Measurements from ENCODE around the gene SH2D6. TPM values are rescaled to one million over a fixed set of nuclear protein-coding genes. Genes with fewer than 3 reads are reported as not detected.

Gene SH2D6
- 0.27 and 0.28 TPM in 2 replicates for total RNA-seq

GRCh38 chr2:85418132-85419008 is at the start of gene SH2D6:
TSS of gene SH2D6 (plus strand) at chr2:85418714. CDS start at chr2:85429466, 10,752 bp downstream.

DNA sequence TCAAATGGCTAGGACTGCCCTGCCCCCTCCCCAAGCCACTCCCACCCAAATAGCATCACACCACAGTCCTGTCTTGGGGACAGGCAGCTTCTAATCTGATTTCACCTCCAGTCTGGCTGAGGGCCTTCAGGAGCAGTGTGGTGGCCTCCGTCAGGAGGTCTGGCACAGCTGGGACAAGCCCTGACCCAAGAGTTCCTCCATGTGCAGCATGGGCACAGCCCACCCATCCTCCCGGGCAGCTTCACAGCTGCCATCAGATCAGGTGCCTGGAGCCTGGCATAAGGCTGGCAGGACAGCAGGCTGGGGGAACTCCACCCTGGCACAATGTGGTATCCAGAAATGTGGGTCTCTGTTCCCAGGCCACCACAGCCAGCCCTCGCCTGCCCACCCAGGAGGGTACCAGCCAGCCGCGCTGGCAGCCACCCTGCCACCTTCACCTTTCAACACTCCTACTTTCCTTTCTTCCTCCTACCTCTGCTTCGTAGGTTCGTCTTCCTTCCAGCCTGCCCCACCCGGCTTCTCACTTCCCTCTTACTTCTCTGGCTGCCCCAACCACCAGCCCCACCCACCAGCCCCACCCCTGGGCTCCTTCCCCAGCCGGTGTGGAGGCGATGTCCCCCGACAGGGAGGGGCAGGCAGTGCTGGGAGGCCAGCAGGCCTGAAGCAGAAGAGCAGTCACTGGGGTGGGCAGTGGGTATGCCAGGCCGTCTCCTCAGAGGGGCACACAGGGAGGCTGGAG is 8.5 kb upstream of the SH2D6 start, which contains the start of gene CAPG:
Gene CAPG (minus strand): TSS at position 522 of the 739 bp plus-strand sequence. CDS start 8,221 bp downstream, outside the sequence.

Other genes with a start within 250 kb of the SH2D6 start
- 93.4 and 127 TPM in 2 replicates for gene TGOLN2, start 90.7 kb upstream of the SH2D6 start, total RNA-seq
- 42.3 and 49.4 TPM in 2 replicates for gene RETSAT, start 64.2 kb upstream of the SH2D6 start, total RNA-seq
- 9.9 and 15.5 TPM in 2 replicates for gene ELMOD3, start 63.9 kb upstream of the SH2D6 start, total RNA-seq
- gene CAPG, start 8.3 kb upstream of the SH2D6 start, total RNA-seq = 28.0 and 53.5 TPM in 2 replicates
- gene MAT2A, start 120.5 kb downstream of the SH2D6 start, total RNA-seq = 66.2 and 114 TPM in 2 replicates
- 28.2 and 31.2 TPM in 2 replicates for gene GGCX, start 142.8 kb downstream of the SH2D6 start, total RNA-seq
- gene VAMP8, start 158.9 kb downstream of the SH2D6 start, total RNA-seq = 16.8 and 20.4 TPM in 2 replicates
- 77.6 and 88.9 TPM in 2 replicates for gene VAMP5, start 165.7 kb downstream of the SH2D6 start, total RNA-seq
- 229 and 287 TPM in 2 replicates for gene RNF181, start 177.0 kb downstream of the SH2D6 start, total RNA-seq
- gene TMEM150A, start 184.0 kb downstream of the SH2D6 start, total RNA-seq = 6.1 and 8.8 TPM in 2 replicates
- gene C2orf68, start 193.4 kb downstream of the SH2D6 start, total RNA-seq = 13.7 and 16.1 TPM in 2 replicates
- gene USP39, start 197.5 kb downstream of the SH2D6 start, total RNA-seq = 40.5 and 44.3 TPM in 2 replicates
- not detected in 2 replicates for gene SFTPB, start 249.5 kb downstream of the SH2D6 start, total RNA-seq

All from endothelial cell of coronary artery (primary cell).